CD4-positive, CD25-positive, alpha-beta regulatory T cell (primary cell): Measurements from ENCODE around the gene MICB. TPM values are rescaled to one million over a fixed set of nuclear protein-coding genes. Genes with fewer than 3 reads are reported as not detected.
A peak's percentile ranks its signal among the peaks of the same experiment; 100 is the strongest.

Experiments
- ATAC-seq, 2 donors: fragments of 150-1000 bp; cut with Tn5 transposase; one replicate each; pipeline ENCODE4 v1.10.0; 2021; ENCODE audit warnings: low read depth in 2 of 2, moderate number of reproducible peaks in 2 of 2, moderate library complexity in 1 of 2
- DNase-seq, 3 donors: peaks; one replicate each; pipeline versions ENCODE4 v3.0.0 to v3.0.0-alpha.2; 2012 to 2022; ENCODE audit warnings: mixed read lengths in 1 of 3
- H3K27ac ChIP-seq: one replicate; pipeline ENCODE4 v1.7.0; 2013; ENCODE audit warnings: mild to moderate bottlenecking, low read length; ENCODE audit not compliant: insufficient read depth, poor library complexity, severe bottlenecking
- H3K27me3 ChIP-seq: one replicate; pipeline ENCODE4 v1.7.0; 2013; ENCODE audit warnings: low read length; ENCODE audit not compliant: control insufficient read depth, insufficient read depth
- H3K36me3 ChIP-seq: one replicate; pipeline ENCODE4 v1.7.0; 2013; ENCODE audit warnings: mild to moderate bottlenecking, low read length, moderate library complexity; ENCODE audit not compliant: control insufficient read depth, insufficient read depth
- H3K4me1 ChIP-seq: 2 replicates; pipeline ENCODE4 v1.7.0; 2013; ENCODE audit warnings: mild to moderate bottlenecking, low read length; ENCODE audit not compliant: insufficient read depth, control insufficient read depth, poor library complexity, severe bottlenecking
- H3K4me3 ChIP-seq: one replicate; pipeline ENCODE4 v1.7.0; 2013; ENCODE audit warnings: low read depth, mild to moderate bottlenecking, low read length, moderate library complexity
- H3K9me3 ChIP-seq, 2 experiments: 1 replicate in 1 of 2; 2 replicates in 1 of 2; pipeline ENCODE4 v1.7.0; 2013; ENCODE audit warnings: low read length in 2 of 2, mild to moderate bottlenecking in 1 of 2, moderate library complexity in 1 of 2; ENCODE audit not compliant: control insufficient read depth in 2 of 2
- H3K27ac Mint-ChIP-seq, 3 donors: one replicate each; pipeline ENCODE4 v1.8.0; 2020 to 2022; ENCODE audit warnings: mild to moderate bottlenecking in 3 of 3, mixed read lengths in 3 of 3, moderate library complexity in 2 of 3
- H3K27me3 Mint-ChIP-seq: one replicate; pipeline ENCODE4 v1.8.0; 2022; ENCODE audit warnings: mild to moderate bottlenecking, mixed read lengths
- H3K36me3 Mint-ChIP-seq: one replicate; pipeline ENCODE4 v1.8.0; 2020; ENCODE audit warnings: mixed read lengths
- H3K4me1 Mint-ChIP-seq, 4 donors: one replicate each; pipeline ENCODE4 v1.8.0; 2020 to 2022; ENCODE audit warnings: mixed read lengths in 4 of 4, mild to moderate bottlenecking in 1 of 4
- H3K4me3 Mint-ChIP-seq, 4 donors: one replicate each; pipeline ENCODE4 v1.8.0; 2020 to 2022; ENCODE audit warnings: mild to moderate bottlenecking in 4 of 4, mixed read lengths in 4 of 4, moderate library complexity in 3 of 4
- H3K9me3 Mint-ChIP-seq, 7 donors: one replicate each; pipeline ENCODE4 v1.8.0; 2020 to 2022; ENCODE audit warnings: mixed read lengths in 7 of 7, mild to moderate bottlenecking in 3 of 7, moderate library complexity in 2 of 7
- polyA plus RNA-seq, 4 donors: library from polyadenylated mRNA; unstranded; fragments of 300-500 nt; fragmentation: Illumina TruSeq; gene quantifications; one replicate each; pipeline ENCODE4 v1.2.3, GENCODE V29; 2021
- total RNA-seq: library from RNA; stranded (reverse); gene quantifications from one replicate; pipeline ENCODE4 v1.2.3, GENCODE V29; 2022

Gene MICB
- total and polyA plus RNA-seq, 5 donors from 2014 or later: 7.8 to 22.0 (median 12.4) TPM

GRCh38 chr6:31538805-31539400 is 41.0 kb downstream of the MICB start:
- peak in 1 of 3 donors; percentile 35 for DNase-seq
- Mint-ChIP-seq H3K36me3 (peaks cover 53% of the 10 kb centered on the region), H3K27ac (peak overlapping the region; percentile 44 to 100 (median 99)), H3K4me3 (peak overlapping the region; percentile 97 to 98 (median 98)), H3K4me1 (peaks cover 13 to 69% (median 48%) of the 10 kb centered on the region in 4 donors), H3K27me3 (no peaks in the 10 kb centered on the region), H3K9me3 (peaks cover 0 to 3% (median 0%) of the 10 kb centered on the region in 7 donors)
- no peaks in the 10 kb centered on the region for H3K9me3 ChIP-seq
- ATAC-seq: no peak
- H3K27me3 ChIP-seq: no peaks in the 10 kb centered on the region
- H3K4me1 ChIP-seq: peaks cover 49% of the 10 kb centered on the region
- peak overlapping the region; percentile 98 for H3K4me3 ChIP-seq
- H3K36me3 ChIP-seq: peaks cover 64% of the 10 kb centered on the region
- peak overlapping the region; percentile 96 for H3K27ac ChIP-seq

- no peak for ATAC-seq
- peak overlapping the region; percentile 97 to 98 (median 98) for H3K4me3 Mint-ChIP-seq
- peak overlapping the region; percentile 98 for H3K4me3 ChIP-seq
Observed at GRCh38 chr6:31540640-31541039, 42.7 kb downstream of the MICB start.

GRCh38 chr6:31541059-31541657 is 43.2 kb downstream of the MICB start:
- peak overlapping the region; percentile 97 to 98 (median 98) for H3K4me3 Mint-ChIP-seq
- H3K27me3 Mint-ChIP-seq: no peaks in the 10 kb centered on the region
- H3K27ac Mint-ChIP-seq: peak overlapping the region; percentile 99 to 100 (median 99)
- Histone ChIP-seq H3K36me3 (peaks cover 41% of the 10 kb centered on the region), H3K27me3 (no peaks in the 10 kb centered on the region), H3K9me3 (no peaks in the 10 kb centered on the region), H3K4me1 (peaks cover 49% of the 10 kb centered on the region), H3K4me3 (peak overlapping the region; percentile 98), H3K27ac (peak overlapping the region; percentile 96)
- peaks cover 0 to 3% (median 0%) of the 10 kb centered on the region in 7 donors for H3K9me3 Mint-ChIP-seq
- H3K4me1 Mint-ChIP-seq: peaks cover 13 to 59% (median 45%) of the 10 kb centered on the region in 4 donors
- DNase-seq (peak; percentile 66 to 93 (median 87)), ATAC-seq (peak; percentile 33 to 43)
- peaks cover 35% of the 10 kb centered on the region for H3K36me3 Mint-ChIP-seq

More at GRCh38 chr6:31540640-31541039, 42.7 kb downstream of the MICB start:
- Mint-ChIP-seq H3K27ac (peak overlapping the region; percentile 99 to 100 (median 99)), H3K36me3 (peaks cover 40% of the 10 kb centered on the region), H3K27me3 (no peaks in the 10 kb centered on the region), H3K4me1 (peaks cover 13 to 62% (median 47%) of the 10 kb centered on the region in 4 donors), H3K9me3 (peaks cover 0 to 3% (median 0%) of the 10 kb centered on the region in 7 donors)
- DNase-seq: no peak
- Histone ChIP-seq H3K36me3 (peaks cover 47% of the 10 kb centered on the region), H3K27me3 (no peaks in the 10 kb centered on the region), H3K4me1 (peaks cover 49% of the 10 kb centered on the region), H3K9me3 (no peaks in the 10 kb centered on the region), H3K27ac (peak overlapping the region; percentile 96)

- H3K4me3 ChIP-seq: peak within 1 kb of the TSS; percentile 98
- peak within 1 kb of the TSS; percentile 96 for H3K27ac ChIP-seq
- DNase-seq: peak; percentile 91 to 98 (median 95)
- Mint-ChIP-seq H3K36me3 (peaks cover 31% of the 10 kb centered on the region), H3K27me3 (peaks cover 5% of the 10 kb centered on the region), H3K4me3 (peak within 1 kb of the TSS; percentile 97 to 98 (median 98)), H3K9me3 (peaks cover 0 to 3% (median 0%) of the 10 kb centered on the region in 7 donors), H3K4me1 (peaks cover 13 to 60% (median 47%) of the 10 kb centered on the region in 4 donors), H3K27ac (peak within 1 kb of the TSS; percentile 99 to 100 (median 99))
- H3K27me3 ChIP-seq: no peaks in the 10 kb centered on the region
- no peaks in the 10 kb centered on the region for H3K9me3 ChIP-seq
- H3K36me3 ChIP-seq: peaks cover 34% of the 10 kb centered on the region
- ATAC-seq: peak; percentile 74 to 78
- H3K4me1 ChIP-seq: peaks cover 56% of the 10 kb centered on the region
Observed at GRCh38 chr6:31541658-31542521, 43.9 kb downstream of the MICB start, which contains the start of gene DDX39B. TSS of gene DDX39B (minus strand) at chr6:31542003. CDS start at chr6:31540532, 1,471 bp downstream.

- Histone ChIP-seq H3K9me3 (no peaks in the 10 kb centered on the region), H3K36me3 (peaks cover 17% of the 10 kb centered on the region), H3K27me3 (no peaks in the 10 kb centered on the region), H3K4me3 (no peak overlapping the region), H3K4me1 (peaks cover 54% of the 10 kb centered on the region), H3K27ac (no peak overlapping the region)
- H3K27me3 Mint-ChIP-seq: peaks cover 5% of the 10 kb centered on the region
- peaks cover 0 to 3% (median 0%) of the 10 kb centered on the region in 7 donors for H3K9me3 Mint-ChIP-seq
- H3K27ac Mint-ChIP-seq: peak overlapping the region in 1 of 3 donors; percentile 100
- peaks cover 8 to 61% (median 50%) of the 10 kb centered on the region in 4 donors for H3K4me1 Mint-ChIP-seq
- ATAC-seq (no peak), DNase-seq (no peak)
- peaks cover 22% of the 10 kb centered on the region for H3K36me3 Mint-ChIP-seq
- H3K4me3 Mint-ChIP-seq: no peak overlapping the region
Observed at GRCh38 chr6:31543639-31544038, 45.7 kb downstream of the MICB start.

GRCh38 chr6:31544676-31545075 is 46.7 kb downstream of the MICB start:
- H3K27ac Mint-ChIP-seq: peak overlapping the region in 1 of 3 donors; percentile 53
- Histone ChIP-seq H3K36me3 (peaks cover 7% of the 10 kb centered on the region), H3K4me3 (no peak overlapping the region), H3K27ac (no peak overlapping the region), H3K27me3 (no peaks in the 10 kb centered on the region), H3K9me3 (no peaks in the 10 kb centered on the region), H3K4me1 (peaks cover 44% of the 10 kb centered on the region)
- H3K4me1 Mint-ChIP-seq: peaks cover 0 to 60% (median 45%) of the 10 kb centered on the region in 4 donors
- ATAC-seq (no peak), DNase-seq (no peak)
- peak overlapping the region in 3 of 4 donors; percentile 1 to 84 (median 73) for H3K4me3 Mint-ChIP-seq
- peaks cover 0 to 3% (median 0%) of the 10 kb centered on the region in 7 donors for H3K9me3 Mint-ChIP-seq
- peaks cover 5% of the 10 kb centered on the region for H3K27me3 Mint-ChIP-seq
- H3K36me3 Mint-ChIP-seq: peaks cover 15% of the 10 kb centered on the region

- Mint-ChIP-seq H3K4me1 (peaks cover 0 to 56% (median 39%) of the 10 kb centered on the region in 4 donors), H3K4me3 (peak overlapping the region in 3 of 4 donors; percentile 26 to 84 (median 77)), H3K36me3 (peaks cover 10% of the 10 kb centered on the region), H3K27ac (peak overlapping the region in 1 of 3 donors; percentile 96), H3K27me3 (peaks cover 5% of the 10 kb centered on the region), H3K9me3 (no peaks in the 10 kb centered on the region)
- H3K36me3 ChIP-seq: peaks cover under 1% of the 10 kb centered on the region
- no peak overlapping the region for H3K4me3 ChIP-seq
- H3K27ac ChIP-seq: no peak overlapping the region
- H3K4me1 ChIP-seq: peaks cover 38% of the 10 kb centered on the region
- ATAC-seq: no peak
- no peak for DNase-seq
- no peaks in the 10 kb centered on the region for H3K9me3 ChIP-seq
- no peaks in the 10 kb centered on the region for H3K27me3 ChIP-seq
Observed at GRCh38 chr6:31545291-31545690, 47.3 kb downstream of the MICB start.
